ENCODE results near the gene IQSEC1.
"Not testable (repeated sequence)": the region's sequence is repeated elsewhere in the genome, so short reads cannot be mapped to it uniquely, and the experiment has no call there.

The IQSEC1 gene

DNA sequence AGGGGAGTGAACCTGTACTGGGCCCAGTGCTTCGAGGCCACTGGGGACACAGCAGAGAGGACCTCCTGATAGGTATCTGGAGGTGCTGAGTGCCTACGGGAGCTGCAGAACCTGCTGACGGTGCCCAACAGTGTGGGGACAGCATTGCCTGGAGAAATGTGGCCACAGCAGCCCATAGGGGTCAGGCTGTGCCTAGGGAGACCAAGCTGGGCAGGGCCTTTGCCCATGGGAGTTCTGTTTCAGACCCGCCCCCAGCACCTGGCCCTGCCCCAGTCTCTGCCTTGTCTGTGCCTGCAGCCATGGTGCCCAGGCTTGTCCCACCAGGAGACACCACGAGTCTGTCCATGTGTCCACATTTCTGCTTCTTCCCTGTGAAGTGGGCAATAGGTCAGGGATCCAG, 216.6 kb downstream of the IQSEC1 start:
- DNase-seq (ENCODE audit: low spot score), result no peak
- TF ChIP-seq, protein P1, sequence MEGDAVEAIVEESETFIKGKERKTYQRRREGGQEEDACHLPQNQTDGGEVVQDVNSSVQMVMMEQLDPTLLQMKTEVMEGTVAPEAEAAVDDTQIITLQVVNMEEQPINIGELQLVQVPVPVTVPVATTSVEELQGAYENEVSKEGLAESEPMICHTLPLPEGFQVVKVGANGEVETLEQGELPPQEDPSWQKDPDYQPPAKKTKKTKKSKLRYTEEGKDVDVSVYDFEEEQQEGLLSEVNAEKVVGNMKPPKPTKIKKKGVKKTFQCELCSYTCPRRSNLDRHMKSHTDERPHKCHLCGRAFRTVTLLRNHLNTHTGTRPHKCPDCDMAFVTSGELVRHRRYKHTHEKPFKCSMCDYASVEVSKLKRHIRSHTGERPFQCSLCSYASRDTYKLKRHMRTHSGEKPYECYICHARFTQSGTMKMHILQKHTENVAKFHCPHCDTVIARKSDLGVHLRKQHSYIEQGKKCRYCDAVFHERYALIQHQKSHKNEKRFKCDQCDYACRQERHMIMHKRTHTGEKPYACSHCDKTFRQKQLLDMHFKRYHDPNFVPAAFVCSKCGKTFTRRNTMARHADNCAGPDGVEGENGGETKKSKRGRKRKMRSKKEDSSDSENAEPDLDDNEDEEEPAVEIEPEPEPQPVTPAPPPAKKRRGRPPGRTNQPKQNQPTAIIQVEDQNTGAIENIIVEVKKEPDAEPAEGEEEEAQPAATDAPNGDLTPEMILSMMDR (IDR thresholded peaks at IDR 0.05; ENCODE audit: borderline replicate concordance, control extremely low read depth, extremely low read depth, insufficient read depth, missing control alignments), result no peak
- in situ Hi-C loops (cut with MboI; ENCODE audit: low sequenced_read_pairs, unreplicated experiment), result no loop called here

DNA sequence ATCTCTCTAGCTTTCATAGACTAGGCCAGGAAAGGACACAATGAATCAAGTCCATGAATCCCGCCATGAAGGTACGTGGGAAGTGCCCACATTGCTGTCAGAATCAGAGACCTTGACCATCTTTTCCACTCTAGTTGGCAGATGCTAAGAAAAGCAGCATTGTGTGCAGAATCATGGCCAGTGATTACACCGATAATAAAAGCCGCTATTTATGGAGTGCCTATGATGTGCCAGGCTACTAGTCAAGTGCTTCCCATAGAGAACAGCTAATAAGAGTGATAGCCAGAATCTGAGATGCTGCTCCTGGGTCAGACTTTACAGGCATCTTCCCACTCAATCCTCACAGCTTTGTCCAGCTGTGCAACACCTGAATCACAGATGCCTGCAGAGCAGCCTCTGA, 218.7 kb downstream of the IQSEC1 start:
- in situ Hi-C loops (cut with MboI; ENCODE audit: low sequenced_read_pairs, unreplicated experiment), result no loop called here
- no peak for DNase-seq (ENCODE audit: low spot score)
- TF ChIP-seq, protein P1 (IDR thresholded peaks at IDR 0.05; ENCODE audit: borderline replicate concordance, control extremely low read depth, extremely low read depth, insufficient read depth, missing control alignments), result no peak

GRCh38 chr3:12853847-12854246, 219.4 kb downstream of the IQSEC1 start:
- in situ Hi-C loops (cut with MboI; ENCODE audit: low sequenced_read_pairs, unreplicated experiment); DNase-seq (ENCODE audit: low spot score): not testable (repeated sequence)

DNA sequence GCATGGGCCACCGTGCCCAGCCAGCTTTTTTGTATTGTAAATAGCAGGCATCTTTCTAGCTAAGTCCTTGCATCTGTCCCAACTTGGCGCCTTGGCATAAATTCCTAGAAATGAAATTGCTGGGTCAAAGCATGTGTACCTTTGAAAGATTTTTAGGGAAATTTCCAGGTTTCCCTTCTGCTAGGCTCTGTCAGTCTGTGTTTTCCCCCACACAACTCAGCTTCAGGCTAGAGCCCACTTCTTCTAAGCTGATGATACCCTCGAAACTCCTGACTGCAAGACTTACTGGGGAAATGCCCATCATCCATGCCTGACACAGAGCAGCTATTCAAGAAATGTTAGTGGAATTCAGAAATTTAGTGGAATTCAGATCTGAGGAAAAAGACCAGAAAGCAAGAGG, 221.0 kb downstream of the IQSEC1 start:
- TF ChIP-seq, protein P1 (IDR thresholded peaks at IDR 0.05; ENCODE audit: borderline replicate concordance, control extremely low read depth, extremely low read depth, insufficient read depth, missing control alignments), result no peak
- in situ Hi-C loops (cut with MboI; ENCODE audit: low sequenced_read_pairs, unreplicated experiment), result no loop called here
- DNase-seq (ENCODE audit: low spot score), result no peak

Data from GM13976 (cell line).